Coronary artery (tissue), 2 donors: Measurements from ENCODE around the gene FOXD2.
"Not testable (repeated sequence)": the region's sequence is repeated elsewhere in the genome, so short reads cannot be mapped to it uniquely, and the experiment has no call there.

ENCODE experiments used
- DNase-seq: peaks from one replicate; pipeline ENCODE4 v3.0.0-alpha.2; 2017; ENCODE audit warnings: low spot score
- H3K27ac ChIP-seq, 2 donors: fragments of 200-600 bp; sonication (generic); one replicate each; pipeline ENCODE4 v1.5.1; 2016 to 2019
- H3K4me3 ChIP-seq: fragments of 200-600 bp; sonication (generic); 2 replicates; pipeline ENCODE4 v1.5.1; 2016; ENCODE audit warnings: mild to moderate bottlenecking, moderate library complexity
- TF ChIP-seq, protein P1 (sequence below): fragments of 200-600 bp; sonication (generic); IDR thresholded peaks from one replicate; pipeline ENCODE4 v1.5.1; 2019; ENCODE audit warnings: antibody characterized with exemption

Gene FOXD2

DNA sequence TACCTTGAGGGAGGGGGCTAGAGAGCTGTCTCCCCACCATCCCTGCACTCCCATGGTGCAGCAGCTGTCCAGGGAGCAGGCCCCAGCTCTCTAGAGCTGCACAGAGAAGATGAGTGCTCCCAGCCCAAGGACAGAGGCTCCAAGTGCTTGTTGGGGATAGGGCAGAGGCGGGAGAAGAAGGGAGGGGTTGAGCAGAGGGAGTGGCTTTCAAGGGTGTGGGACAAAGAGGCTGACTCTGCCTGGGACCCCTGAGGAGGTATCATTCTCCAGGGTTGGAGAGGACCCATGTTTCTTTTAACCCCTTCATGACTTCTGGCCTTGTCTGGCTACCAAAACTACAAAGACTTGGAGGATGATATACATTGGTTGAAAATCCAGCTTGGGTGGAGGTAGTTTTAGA, 14.6 kb downstream of the FOXD2 start:
- Histone ChIP-seq H3K27ac (no peak overlapping the region), H3K4me3 (no peak overlapping the region)
- TF ChIP-seq, protein P1, sequence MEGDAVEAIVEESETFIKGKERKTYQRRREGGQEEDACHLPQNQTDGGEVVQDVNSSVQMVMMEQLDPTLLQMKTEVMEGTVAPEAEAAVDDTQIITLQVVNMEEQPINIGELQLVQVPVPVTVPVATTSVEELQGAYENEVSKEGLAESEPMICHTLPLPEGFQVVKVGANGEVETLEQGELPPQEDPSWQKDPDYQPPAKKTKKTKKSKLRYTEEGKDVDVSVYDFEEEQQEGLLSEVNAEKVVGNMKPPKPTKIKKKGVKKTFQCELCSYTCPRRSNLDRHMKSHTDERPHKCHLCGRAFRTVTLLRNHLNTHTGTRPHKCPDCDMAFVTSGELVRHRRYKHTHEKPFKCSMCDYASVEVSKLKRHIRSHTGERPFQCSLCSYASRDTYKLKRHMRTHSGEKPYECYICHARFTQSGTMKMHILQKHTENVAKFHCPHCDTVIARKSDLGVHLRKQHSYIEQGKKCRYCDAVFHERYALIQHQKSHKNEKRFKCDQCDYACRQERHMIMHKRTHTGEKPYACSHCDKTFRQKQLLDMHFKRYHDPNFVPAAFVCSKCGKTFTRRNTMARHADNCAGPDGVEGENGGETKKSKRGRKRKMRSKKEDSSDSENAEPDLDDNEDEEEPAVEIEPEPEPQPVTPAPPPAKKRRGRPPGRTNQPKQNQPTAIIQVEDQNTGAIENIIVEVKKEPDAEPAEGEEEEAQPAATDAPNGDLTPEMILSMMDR, result no peak
- no peak for DNase-seq

DNA sequence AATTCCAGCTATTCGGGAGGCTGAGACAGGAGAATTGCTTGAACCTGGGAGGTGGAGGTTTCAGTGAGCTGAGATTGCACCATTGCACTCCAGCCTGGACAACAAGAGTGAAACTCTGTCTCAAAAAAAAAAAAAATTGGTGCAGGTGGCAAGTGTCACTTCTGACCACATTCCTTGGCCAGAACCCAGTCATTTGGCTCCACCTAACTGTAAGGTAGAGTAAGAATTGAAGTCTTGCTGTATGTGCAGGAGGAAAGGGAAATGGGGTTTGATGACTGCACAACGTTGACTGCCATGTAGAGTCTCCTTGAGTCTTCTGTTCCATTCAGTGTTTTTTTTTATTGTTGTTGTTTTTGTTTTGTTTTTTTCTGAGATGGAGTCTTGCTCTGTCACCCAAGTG, 16.1 kb downstream of the FOXD2 start:
- not testable (repeated sequence) for H3K4me3 ChIP-seq, DNase-seq, H3K27ac ChIP-seq

DNA sequence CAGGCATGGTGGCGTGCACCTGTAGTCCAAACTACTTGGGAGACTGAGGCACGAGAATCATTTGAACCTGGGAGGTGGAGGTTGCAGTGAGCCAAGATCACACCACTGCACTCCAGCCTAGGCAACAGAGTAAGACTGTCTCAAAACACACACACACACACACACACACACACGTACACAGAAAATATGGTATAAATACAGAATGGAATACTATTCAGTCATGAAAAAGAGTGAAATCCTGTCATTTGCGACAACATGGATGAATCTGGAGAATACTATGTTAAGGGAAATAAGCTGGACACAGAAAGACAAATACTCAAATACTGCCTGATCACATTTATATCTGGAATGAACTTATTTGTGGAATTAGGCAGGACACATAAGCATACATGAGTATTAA, 18.4 kb downstream of the FOXD2 start:
- Histone ChIP-seq H3K27ac (no peak overlapping the region), H3K4me3 (no peak overlapping the region)
- TF ChIP-seq, protein P1, result no peak
- DNase-seq, result no peak

DNA sequence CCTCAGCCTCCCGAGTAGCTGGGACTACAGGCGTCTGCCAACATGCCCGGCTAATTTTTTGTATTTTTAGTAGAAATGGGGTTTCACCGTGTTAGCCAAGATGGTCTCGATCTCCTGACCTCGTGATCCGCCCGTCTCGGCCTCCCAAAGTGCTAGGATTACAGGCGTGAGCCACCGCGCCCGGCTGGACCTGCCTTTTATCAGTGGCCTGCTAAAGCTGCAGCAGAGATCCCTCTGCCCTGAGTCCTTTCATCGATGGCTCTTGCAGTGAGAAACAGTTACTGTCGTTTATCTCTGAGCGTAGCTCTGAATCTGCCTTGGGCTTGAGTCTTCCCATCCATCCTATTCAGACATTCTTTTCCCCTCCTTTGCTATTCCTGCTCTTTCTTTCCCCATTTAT, 19.7 kb downstream of the FOXD2 start:
- not testable (repeated sequence) for DNase-seq, H3K27ac ChIP-seq, H3K4me3 ChIP-seq

DNA sequence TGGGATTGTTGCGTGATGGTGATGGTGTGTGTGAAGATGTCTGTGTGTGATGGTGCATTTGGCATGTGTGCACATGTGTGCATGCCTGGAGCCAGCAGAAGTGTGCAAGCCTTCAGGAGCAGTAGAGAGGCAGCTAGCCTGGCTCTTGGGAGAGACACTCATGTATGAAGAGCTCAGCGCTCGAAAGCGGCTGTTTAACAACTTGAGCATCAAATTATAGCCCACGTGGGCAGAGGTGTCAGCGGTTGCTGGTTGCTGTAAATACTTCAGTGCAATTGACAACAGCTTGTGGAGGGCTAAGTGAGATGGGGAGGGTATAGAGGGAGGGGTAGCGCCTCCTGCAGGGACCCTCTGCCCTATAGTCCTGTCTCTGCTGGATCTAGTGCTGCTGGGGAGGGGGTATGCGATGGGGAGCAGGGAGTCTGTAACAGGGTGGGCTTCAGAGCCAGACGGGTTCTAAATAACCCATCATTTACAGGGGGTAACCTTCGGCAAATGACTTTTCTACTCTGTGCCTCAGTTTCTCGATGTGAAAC, 21.5 kb downstream of the FOXD2 start:
- no peak for DNase-seq
- Histone ChIP-seq H3K4me3 (no peak overlapping the region), H3K27ac (no peak overlapping the region)
- TF ChIP-seq, protein P1, result no peak

DNA sequence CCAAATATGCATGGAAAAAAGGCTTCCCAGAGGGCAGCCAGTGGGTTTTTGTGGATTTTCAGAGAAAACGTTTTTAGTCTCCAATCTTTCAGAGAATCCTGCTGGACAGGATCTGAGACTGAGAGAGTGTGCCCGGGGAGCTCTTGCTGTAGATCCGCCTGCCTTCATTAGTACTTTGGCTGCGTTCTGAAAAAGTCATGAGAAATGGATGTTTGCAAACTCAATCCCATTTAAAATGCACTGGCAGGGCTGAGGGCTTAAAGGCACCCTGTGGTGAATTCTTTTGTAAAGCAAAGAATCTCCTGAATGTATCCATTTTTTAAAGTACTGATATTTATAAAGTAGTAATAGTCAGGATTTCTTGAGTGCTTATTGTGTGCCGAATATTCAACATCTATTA, 22.2 kb downstream of the FOXD2 start:
- TF ChIP-seq, protein P1, result no peak
- no peak overlapping the region for H3K27ac ChIP-seq
- H3K4me3 ChIP-seq, result no peak overlapping the region
- DNase-seq, result no peak

DNA sequence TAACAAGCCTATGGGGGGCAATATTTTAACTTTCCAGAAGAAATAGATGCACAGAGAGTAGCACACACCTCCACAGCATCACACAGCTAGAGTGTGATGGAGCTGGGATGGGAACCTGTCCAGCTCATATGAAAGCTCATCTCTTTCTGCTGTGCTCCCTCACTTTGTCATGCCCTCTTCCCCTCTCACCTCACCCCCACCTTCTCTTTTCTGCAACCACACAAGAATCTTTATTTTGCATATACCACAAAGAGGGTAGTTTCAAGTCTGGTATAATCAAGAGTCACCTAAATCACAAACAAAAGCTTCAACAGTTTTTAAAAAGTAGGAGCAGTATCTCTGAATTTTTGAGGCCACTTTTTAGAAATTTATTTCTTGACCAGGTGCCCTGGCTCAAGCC, 22.6 kb downstream of the FOXD2 start:
- Histone ChIP-seq H3K27ac (no peak overlapping the region), H3K4me3 (no peak overlapping the region)
- DNase-seq, result no peak
- TF ChIP-seq, protein P1, result no peak

DNA sequence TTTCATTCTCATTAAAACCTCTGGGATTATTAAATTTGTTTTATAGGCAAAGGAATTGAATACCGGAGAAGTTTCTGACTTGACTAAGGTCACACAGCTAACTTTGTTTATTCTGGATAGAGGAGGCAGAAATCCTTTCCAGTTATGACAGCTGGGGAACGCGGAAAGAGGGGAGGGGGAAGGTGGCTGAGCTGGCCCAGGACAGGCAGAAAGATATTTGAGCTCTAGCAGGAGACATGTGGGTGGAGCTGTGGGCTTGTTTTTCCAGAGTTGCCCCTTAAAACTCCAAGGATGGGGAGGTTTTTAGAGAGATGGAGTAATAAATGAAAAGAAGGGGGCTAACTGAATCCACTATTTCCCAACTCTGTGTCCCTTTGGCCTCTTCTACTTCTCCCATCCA, 27.8 kb downstream of the FOXD2 start:
- Histone ChIP-seq H3K4me3 (no peak overlapping the region), H3K27ac (no peak overlapping the region)
- TF ChIP-seq, protein P1, result no peak
- DNase-seq, result no peak
